ENCODE results near the gene ANKRD55. TPM values are rescaled to one million over a fixed set of nuclear protein-coding genes. Genes with fewer than 3 reads are reported as not detected.
A peak's percentile ranks its signal among the peaks of the same experiment; 100 is the strongest.

Gene ANKRD55
- total RNA-seq, 1 experiment from 2014 or later, result not detected

DNA sequence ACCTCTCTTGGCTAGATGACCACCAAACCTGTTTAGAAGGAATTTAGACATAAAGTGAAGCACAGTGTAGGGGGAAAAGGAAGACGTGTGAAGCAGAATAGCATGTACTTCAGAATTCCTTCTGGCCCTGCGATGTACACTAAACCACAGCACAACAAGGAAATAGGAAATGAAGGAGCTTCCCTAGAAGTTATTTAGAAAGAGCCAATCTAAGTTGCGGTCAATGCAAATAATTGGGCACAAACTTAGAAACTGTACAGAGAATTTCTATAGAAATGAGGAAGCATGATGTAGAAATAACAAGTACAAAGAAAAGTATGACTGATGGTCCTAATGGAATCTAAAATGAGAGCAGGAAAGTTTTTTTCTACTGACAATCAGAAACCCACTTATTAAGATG is 41.5 kb downstream of the ANKRD55 start:
- Histone ChIP-seq H3K4me2 (no peak overlapping the region), H3K27me3 (ENCODE audit: insufficient read depth, low read depth) (no peaks in the 10 kb centered on the region), H3K36me3 (ENCODE audit: low read depth) (no peaks in the 10 kb centered on the region), H3K27ac (no peak overlapping the region), H3F3A (ENCODE audit: insufficient read depth, low read depth) (no peaks in the 10 kb centered on the region; the same call in 1 of the 2 replicates), H4K20me1 (ENCODE audit: insufficient read depth) (no peaks in the 10 kb centered on the region), H3K9me3 (ENCODE audit: insufficient read depth, low read depth) (peaks cover 17% of the 10 kb centered on the region), H3K4me1 (replicated peaks; ENCODE audit: insufficient read depth) (peaks cover 7% of the 10 kb centered on the region), H3K9me2 (ENCODE audit: insufficient read depth) (no peaks in the 10 kb centered on the region), H2AFZ (no peak overlapping the region), H3K79me2 (ENCODE audit: low read depth) (no peaks in the 10 kb centered on the region), H3K4me3 (no peak overlapping the region)
- CTCF ChIA-PET, result no interaction called here
- TF ChIP-seq, protein P1, sequence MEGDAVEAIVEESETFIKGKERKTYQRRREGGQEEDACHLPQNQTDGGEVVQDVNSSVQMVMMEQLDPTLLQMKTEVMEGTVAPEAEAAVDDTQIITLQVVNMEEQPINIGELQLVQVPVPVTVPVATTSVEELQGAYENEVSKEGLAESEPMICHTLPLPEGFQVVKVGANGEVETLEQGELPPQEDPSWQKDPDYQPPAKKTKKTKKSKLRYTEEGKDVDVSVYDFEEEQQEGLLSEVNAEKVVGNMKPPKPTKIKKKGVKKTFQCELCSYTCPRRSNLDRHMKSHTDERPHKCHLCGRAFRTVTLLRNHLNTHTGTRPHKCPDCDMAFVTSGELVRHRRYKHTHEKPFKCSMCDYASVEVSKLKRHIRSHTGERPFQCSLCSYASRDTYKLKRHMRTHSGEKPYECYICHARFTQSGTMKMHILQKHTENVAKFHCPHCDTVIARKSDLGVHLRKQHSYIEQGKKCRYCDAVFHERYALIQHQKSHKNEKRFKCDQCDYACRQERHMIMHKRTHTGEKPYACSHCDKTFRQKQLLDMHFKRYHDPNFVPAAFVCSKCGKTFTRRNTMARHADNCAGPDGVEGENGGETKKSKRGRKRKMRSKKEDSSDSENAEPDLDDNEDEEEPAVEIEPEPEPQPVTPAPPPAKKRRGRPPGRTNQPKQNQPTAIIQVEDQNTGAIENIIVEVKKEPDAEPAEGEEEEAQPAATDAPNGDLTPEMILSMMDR (conservative IDR thresholded peaks at IDR 0.05), result no peak
- no peak for TF ChIP-seq EZH2 (IDR thresholded peaks at IDR 0.05; ENCODE audit: low read depth)
- POLR2A ChIA-PET (ENCODE audit: unreplicated experiment), result no interaction called here
- no TSS peak for BruUV-seq (replicated peaks)
- DNase-seq, result no peak
- intact Hi-C loops (cut with micrococcal nuclease; ENCODE audit: unreplicated experiment), result no loop called here

- Histone ChIP-seq H3K27me3 (ENCODE audit: insufficient read depth, low read depth) (no peaks in the 10 kb centered on the region), H3K9me2 (ENCODE audit: insufficient read depth) (no peaks in the 10 kb centered on the region), H3F3A (ENCODE audit: insufficient read depth, low read depth) (peaks cover 10% of the 10 kb centered on the region), H3K4me1 (replicated peaks; ENCODE audit: insufficient read depth) (peaks cover 19% of the 10 kb centered on the region), H3K4me3 (no peak overlapping the region), H3K27ac (no peak overlapping the region), H3K36me3 (ENCODE audit: low read depth) (no peaks in the 10 kb centered on the region), H2AFZ (no peak overlapping the region), H4K20me1 (ENCODE audit: insufficient read depth) (no peaks in the 10 kb centered on the region), H3K4me2 (no peak overlapping the region), H3K79me2 (ENCODE audit: low read depth) (no peaks in the 10 kb centered on the region), H3K9me3 (ENCODE audit: insufficient read depth, low read depth) (peaks cover 17% of the 10 kb centered on the region)
- intact Hi-C loops (cut with micrococcal nuclease; ENCODE audit: unreplicated experiment), result no loop called here
- no peak for TF ChIP-seq EZH2 (IDR thresholded peaks at IDR 0.05; ENCODE audit: low read depth)
- TF ChIP-seq, protein P1 (conservative IDR thresholded peaks at IDR 0.05), result no peak
- no TSS peak for BruUV-seq (replicated peaks)
- POLR2A ChIA-PET (ENCODE audit: unreplicated experiment), result no interaction called here
- DNase-seq, result no peak
- CTCF ChIA-PET, result no interaction called here
Observed at GRCh38 chr5:56190497-56190896, 42.6 kb downstream of the ANKRD55 start.

DNA sequence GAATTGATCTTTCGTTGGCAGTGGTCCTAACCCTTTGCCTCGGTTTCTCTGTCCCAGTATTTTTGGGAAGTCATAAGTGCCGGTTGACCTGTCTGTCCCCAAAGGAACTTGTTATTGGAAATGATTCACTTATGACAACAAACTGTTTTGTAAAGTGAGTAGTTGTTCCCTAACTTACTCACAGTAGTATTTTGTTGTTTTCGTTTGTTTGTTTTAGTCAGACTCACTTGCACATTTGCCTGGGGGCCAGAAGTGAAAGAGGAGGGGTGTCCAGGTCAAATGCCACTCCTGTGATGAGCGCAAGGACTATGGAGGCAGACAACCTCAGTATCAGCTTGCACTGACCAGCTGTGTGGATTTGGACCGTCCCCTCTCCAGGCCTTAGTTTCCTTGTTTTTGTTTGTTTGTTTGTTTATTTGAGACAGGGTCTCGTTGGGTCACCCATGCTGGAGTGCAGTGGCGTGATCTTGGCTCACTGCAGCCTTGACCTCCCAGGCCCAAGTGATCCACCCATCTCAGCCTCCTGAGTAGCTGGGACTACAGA is 47.3 kb downstream of the ANKRD55 start:
- intact Hi-C loops (cut with micrococcal nuclease; ENCODE audit: unreplicated experiment), result no loop called here
- BruUV-seq (replicated peaks), result no TSS peak
- Histone ChIP-seq H3K79me2 (ENCODE audit: low read depth) (no peaks in the 10 kb centered on the region), H3K36me3 (ENCODE audit: low read depth) (no peaks in the 10 kb centered on the region), H3K4me3 (no peak overlapping the region), H3K9me2 (ENCODE audit: insufficient read depth) (no peaks in the 10 kb centered on the region), H4K20me1 (ENCODE audit: insufficient read depth) (no peaks in the 10 kb centered on the region), H3K4me1 (replicated peaks; ENCODE audit: insufficient read depth) (peaks cover 48% of the 10 kb centered on the region), H3K27me3 (ENCODE audit: insufficient read depth, low read depth) (no peaks in the 10 kb centered on the region), H2AFZ (no peak overlapping the region), H3F3A (ENCODE audit: insufficient read depth, low read depth) (peaks cover 28% of the 10 kb centered on the region), H3K4me2 (peak overlapping the region; percentile 55), H3K27ac (peak overlapping the region; percentile 53), H3K9me3 (ENCODE audit: insufficient read depth, low read depth) (peaks cover 16% of the 10 kb centered on the region)
- CTCF ChIA-PET, result no interaction called here
- POLR2A ChIA-PET (ENCODE audit: unreplicated experiment), result no interaction called here
- peak; percentile 20 to 93 for DNase-seq
- TF ChIP-seq EZH2 (IDR thresholded peaks at IDR 0.05; ENCODE audit: low read depth), result no peak

GRCh38 chr5:56183506-56183905 is 49.6 kb downstream of the ANKRD55 start:
- intact Hi-C loops (cut with micrococcal nuclease; ENCODE audit: unreplicated experiment), result no loop called here
- Histone ChIP-seq H3K27me3 (ENCODE audit: insufficient read depth, low read depth) (no peaks in the 10 kb centered on the region), H3K27ac (peak overlapping the region; percentile 43), H3K79me2 (ENCODE audit: low read depth) (no peaks in the 10 kb centered on the region), H3K4me1 (replicated peaks; ENCODE audit: insufficient read depth) (peaks cover 48% of the 10 kb centered on the region), H2AFZ (no peak overlapping the region), H3K4me2 (0 out of 2 replicates have a peak overlapping the region, but pooled peaks have one; percentile 9), H4K20me1 (ENCODE audit: insufficient read depth) (no peaks in the 10 kb centered on the region), H3K4me3 (no peak overlapping the region), H3K36me3 (ENCODE audit: low read depth) (no peaks in the 10 kb centered on the region), H3K9me3 (ENCODE audit: insufficient read depth, low read depth) (0 out of 2 replicates have a peak, but pooled peaks cover 5% of the 10 kb centered on the region), H3K9me2 (ENCODE audit: insufficient read depth) (no peaks in the 10 kb centered on the region), H3F3A (ENCODE audit: insufficient read depth, low read depth) (peaks cover 28% of the 10 kb centered on the region)
- DNase-seq, result peak; percentile 22 to 92
- CTCF ChIA-PET, result no interaction called here
- POLR2A ChIA-PET (ENCODE audit: unreplicated experiment), result no interaction called here
- no TSS peak for BruUV-seq (replicated peaks)
- TF ChIP-seq EZH2 (IDR thresholded peaks at IDR 0.05; ENCODE audit: low read depth), result no peak
- TF ChIP-seq, protein P1 (conservative IDR thresholded peaks at IDR 0.05), result no peak

Measured in PC-9 (cell line).